NT2/D1 (cell line): Measurements from ENCODE around the gene FARSB.

Experiments
- SUZ12 ChIP-seq: IDR thresholded peaks from 2 replicates; pipeline ENCODE4 v1.6.1; 2011; ENCODE audit not compliant: insufficient read length, insufficient read depth; ENCODE audit errors: extremely low read depth
- YY1 ChIP-seq: IDR thresholded peaks from 2 replicates; pipeline ENCODE4 v1.6.1; 2011; ENCODE audit not compliant: insufficient read length, insufficient read depth
- ZNF274 ChIP-seq: IDR thresholded peaks from 2 replicates; pipeline ENCODE4 v1.6.1; 2011; ENCODE audit warnings: mild to moderate bottlenecking, low read depth, low read length

DNA sequence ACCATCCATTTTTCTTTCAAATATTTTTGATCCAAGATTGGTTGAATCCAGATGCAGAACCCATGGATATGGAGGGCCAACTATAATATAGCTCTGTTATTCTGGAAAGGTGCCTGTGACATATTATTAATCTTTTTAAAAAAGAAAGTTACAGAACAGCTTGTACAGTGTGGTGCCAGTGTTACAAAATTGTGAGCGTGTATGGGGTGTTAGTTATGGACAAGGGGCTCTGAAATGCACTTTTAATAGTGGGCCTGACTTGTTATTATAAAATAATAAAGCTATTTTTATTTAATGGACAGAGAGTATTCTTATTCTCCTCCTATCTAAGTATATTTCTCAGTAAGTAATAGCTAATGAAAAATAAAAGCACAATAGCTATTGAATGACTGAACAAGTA is 111.2 kb downstream of the FARSB start:
- TF ChIP-seq ZNF274 = no peak
- TF ChIP-seq YY1 = no peak
- TF ChIP-seq SUZ12 = no peak
